Measurements from ENCODE around the gene PRKX.
"Not testable (repeated sequence)": the region's sequence is repeated elsewhere in the genome, so short reads cannot be mapped to it uniquely, and the experiment has no call there.

PRKX gene

DNA sequence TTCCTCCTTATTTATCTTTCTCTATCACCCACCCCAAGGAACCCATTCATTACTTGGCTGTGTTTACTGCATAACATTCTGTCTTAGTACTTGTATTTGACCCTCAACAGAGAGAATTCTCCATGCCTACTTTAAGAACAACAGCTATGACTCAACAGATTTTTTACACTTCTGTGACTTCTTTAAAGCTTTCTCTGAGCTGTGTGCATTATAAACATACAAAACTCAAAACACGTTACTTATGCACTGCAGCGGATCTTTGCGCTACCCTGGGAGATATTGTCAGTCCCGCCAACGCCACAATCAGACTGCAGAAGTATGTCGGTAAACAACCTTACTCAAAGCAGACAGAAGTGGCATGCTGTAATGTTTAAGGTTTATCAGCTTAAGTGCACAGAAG, 35.1 kb downstream of the PRKX start:
- DNase-seq (ENCODE audit: low read depth) = no peak

DNA sequence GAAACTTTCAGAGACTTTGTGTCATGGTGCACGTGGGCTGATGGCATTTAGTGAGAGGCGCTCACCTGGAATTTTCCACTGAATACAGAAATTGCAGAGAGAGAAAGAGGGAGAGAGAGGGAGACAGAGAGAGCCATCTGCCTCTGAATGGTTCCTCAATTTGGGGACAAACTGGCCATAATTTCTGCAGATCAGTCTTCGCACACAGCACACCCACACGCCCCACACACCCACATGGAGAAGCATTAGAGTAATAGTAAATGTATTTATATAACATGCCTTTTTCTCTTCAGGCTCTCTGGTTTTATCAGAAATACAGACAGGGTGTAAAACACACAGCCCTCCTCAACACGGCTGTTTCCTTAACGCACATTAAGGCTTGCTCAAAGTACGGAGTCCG, 38.6 kb downstream of the PRKX start:
- TF ChIP-seq, protein P1, sequence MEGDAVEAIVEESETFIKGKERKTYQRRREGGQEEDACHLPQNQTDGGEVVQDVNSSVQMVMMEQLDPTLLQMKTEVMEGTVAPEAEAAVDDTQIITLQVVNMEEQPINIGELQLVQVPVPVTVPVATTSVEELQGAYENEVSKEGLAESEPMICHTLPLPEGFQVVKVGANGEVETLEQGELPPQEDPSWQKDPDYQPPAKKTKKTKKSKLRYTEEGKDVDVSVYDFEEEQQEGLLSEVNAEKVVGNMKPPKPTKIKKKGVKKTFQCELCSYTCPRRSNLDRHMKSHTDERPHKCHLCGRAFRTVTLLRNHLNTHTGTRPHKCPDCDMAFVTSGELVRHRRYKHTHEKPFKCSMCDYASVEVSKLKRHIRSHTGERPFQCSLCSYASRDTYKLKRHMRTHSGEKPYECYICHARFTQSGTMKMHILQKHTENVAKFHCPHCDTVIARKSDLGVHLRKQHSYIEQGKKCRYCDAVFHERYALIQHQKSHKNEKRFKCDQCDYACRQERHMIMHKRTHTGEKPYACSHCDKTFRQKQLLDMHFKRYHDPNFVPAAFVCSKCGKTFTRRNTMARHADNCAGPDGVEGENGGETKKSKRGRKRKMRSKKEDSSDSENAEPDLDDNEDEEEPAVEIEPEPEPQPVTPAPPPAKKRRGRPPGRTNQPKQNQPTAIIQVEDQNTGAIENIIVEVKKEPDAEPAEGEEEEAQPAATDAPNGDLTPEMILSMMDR (IDR thresholded peaks at IDR 0.05; ENCODE audit: control insufficient read depth, extremely low read depth, insufficient read depth) = no peak
- DNase-seq (ENCODE audit: low read depth) = no peak
- H3K4me3 ChIP-seq (ENCODE audit: low read depth, low read length) = no peak overlapping the region

More for the DNA sequence above, 35.1 kb downstream of the PRKX start:
- H3K4me3 ChIP-seq (ENCODE audit: low read depth, low read length) = no peak overlapping the region
- TF ChIP-seq, protein P1 (IDR thresholded peaks at IDR 0.05; ENCODE audit: control insufficient read depth, extremely low read depth, insufficient read depth) = no peak

DNA sequence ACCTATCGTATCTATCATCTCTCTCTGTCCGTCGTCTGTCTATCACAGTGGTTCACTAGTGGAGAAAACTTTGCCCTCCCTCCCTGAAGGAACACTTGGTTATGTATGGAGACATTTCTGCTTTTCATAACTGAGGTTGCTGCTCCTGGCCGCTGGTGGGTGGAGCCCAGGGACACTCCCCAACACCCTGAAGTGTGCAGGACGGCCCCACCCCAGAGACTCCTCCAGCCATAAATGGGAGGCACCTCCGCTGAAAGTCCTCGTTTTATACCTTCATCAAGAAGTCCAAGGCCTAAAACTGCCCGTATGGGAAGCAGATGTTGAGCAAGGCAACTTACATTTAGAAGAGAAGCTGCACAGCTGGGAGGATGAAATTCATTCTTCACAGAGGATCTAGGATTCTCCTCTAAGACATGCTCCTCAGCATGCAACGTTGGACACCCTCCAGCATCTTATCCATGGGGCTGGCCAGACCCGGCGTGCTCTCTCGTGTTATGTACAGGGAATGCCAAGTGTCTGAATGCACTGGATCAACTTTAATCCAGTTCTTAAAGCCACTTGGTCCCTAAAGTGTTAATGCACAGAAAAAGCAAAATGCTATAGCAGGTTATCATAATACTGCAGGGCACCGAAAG, 43.5 kb downstream of the PRKX start:
- TF ChIP-seq, protein P1 (IDR thresholded peaks at IDR 0.05; ENCODE audit: control insufficient read depth, extremely low read depth, insufficient read depth) = no peak
- no peak overlapping the region for H3K4me3 ChIP-seq (ENCODE audit: low read depth, low read length)
- DNase-seq (ENCODE audit: low read depth) = no peak

DNA sequence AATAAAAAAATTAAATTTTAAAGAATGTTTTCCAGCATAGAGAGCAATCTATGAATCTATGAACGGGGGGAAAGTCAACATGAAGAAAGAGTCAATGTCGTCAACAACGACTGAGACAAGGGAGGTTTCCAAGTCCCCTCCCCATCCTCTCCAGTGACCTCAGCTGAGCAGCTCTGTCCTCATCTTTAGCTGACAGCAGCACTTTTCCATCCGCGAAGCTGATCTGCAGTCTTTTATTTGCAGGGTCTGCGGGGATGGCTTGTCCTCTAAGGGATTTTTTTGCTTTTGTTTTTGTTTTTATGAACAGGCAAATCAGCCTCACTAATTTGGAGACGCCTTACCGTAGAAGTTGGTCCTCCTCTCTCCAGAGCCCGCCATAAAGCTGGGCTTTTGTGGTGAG, 46.5 kb downstream of the PRKX start:
- H3K4me3 ChIP-seq (ENCODE audit: low read depth, low read length) = no peak overlapping the region
- no peak for DNase-seq (ENCODE audit: low read depth)
- TF ChIP-seq, protein P1 (IDR thresholded peaks at IDR 0.05; ENCODE audit: control insufficient read depth, extremely low read depth, insufficient read depth) = no peak

DNA sequence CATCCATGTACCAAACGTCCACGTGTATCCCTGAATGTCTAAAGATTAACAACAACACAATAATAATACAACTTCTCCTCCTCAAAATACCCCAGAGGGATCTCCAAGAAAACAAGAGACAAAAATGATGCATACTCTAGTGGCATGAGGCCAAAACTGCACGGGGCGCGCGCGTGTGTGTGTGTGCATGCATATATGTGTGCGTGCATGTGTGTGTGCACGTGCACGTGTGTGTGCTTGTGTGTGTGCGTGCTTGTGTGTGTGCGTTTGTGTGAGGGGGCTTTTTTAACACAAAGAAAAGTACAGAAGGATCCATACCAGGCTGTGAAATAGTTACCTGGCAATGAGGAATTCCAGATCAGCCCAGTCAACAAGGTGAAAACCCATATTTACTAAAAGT, 48.5 kb downstream of the PRKX start:
- no peak overlapping the region for H3K4me3 ChIP-seq (ENCODE audit: low read depth, low read length)
- DNase-seq (ENCODE audit: low read depth) = no peak
- TF ChIP-seq, protein P1 (IDR thresholded peaks at IDR 0.05; ENCODE audit: control insufficient read depth, extremely low read depth, insufficient read depth) = no peak

DNA sequence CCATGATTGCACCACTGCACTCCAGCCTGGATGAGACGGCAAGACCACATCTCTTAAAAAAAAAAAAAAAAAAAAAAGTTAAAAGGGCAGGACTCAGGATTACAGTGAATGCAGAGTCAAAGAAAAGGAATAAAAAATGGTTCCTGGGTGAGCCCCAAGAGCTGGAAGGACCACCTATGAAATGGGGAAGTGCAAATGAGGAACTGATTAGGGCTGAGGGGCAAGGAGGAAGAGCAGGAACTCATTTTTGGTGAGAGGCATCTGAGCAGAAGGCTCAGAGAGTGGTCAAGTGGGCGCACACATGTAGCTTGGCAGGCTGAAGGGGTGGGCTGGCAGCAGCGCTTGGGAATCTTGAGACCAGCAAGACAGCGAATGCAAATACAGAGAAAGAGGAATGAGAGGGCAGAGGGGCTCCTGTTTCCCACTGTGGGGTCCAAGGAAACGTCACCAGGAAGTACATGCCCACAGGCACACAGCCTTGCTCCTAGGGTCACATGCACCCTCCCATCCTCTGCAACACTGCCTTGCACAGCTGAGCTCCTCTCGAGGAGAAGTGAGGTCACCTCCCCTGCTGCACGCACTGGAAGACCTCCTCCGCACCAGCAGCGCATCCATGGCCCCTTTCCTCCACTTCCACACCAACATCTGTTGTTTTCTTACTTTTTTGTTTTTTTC, 49.7 kb downstream of the PRKX start:
- H3K4me3 ChIP-seq (ENCODE audit: low read depth, low read length); DNase-seq (ENCODE audit: low read depth): not testable (repeated sequence)

DNA sequence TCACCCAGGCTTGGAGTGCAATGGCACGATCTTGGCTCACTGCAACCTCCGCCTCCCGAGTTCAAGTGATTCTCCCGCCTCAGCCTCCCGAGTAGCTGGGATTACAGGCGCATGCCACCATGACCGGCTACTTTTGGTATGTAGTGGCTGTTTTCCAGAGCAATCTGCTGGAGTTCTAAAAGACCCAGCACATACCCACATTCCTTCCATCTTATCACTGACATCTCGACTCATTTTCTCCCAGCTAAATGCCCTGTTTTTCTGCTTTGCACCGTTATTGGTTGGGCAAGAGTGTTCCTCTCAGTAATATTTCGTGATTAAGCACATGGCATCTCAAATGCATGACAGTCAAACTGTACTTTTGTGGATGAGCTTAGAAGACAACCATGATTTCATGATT, 53.7 kb downstream of the PRKX start:
- TF ChIP-seq, protein P1 (IDR thresholded peaks at IDR 0.05; ENCODE audit: control insufficient read depth, extremely low read depth, insufficient read depth) = no peak
- no peak overlapping the region for H3K4me3 ChIP-seq (ENCODE audit: low read depth, low read length)
- DNase-seq (ENCODE audit: low read depth) = no peak

All from LNCaP clone FGC (cell line).